ENCODE data around the gene ARL17B. TPM values are rescaled to one million over a fixed set of nuclear protein-coding genes. Genes with fewer than 3 reads are reported as not detected.
"Not testable (repeated sequence)": the region's sequence is repeated elsewhere in the genome, so short reads cannot be mapped to it uniquely, and the experiment has no call there.

The ARL17B gene
- total RNA-seq, 1 experiment from 2014 or later: 41.1 TPM

DNA sequence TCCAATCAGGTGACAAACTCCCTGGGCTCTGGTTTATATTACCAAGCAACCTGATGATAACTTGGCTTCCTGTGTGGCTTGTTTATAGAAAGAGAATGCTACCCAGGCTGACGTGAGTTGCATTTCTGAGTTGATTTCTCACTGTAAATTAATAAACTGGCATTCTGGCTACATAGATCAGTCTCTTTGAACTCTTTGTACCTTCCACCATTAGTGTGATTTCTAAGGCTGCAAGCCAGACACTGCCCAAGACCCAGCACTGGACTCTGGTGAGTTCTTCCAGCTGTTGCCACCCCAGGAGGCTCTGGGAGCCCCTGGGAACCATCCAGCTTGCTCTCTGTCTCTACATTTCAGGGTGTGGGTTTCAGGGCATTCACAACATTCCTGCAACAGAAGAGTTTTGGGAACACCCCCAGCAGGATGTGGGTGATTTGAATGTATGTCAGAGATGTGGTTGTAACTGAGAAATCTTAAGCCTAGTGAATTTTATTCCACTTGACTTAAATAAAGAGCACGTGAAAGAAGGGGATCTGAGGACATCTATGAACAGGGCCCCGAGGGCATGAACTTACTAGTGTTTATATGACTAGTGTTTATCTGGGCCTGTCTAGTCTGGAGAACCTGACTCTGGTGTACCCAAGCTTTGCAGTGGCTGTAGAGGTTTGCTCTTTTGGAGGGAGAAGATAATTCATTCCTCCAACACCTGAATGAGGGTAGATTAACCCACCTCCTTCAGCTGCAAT, 96.9 kb downstream of the ARL17B start:
- BruUV-seq (replicated peaks): no TSS peak
- H3K27me3 ChIP-seq (replicated peaks; ENCODE audit: control insufficient read depth, insufficient read depth, low read length): no peaks in the 10 kb centered on the region
- intact Hi-C loops (cut with micrococcal nuclease; ENCODE audit: unreplicated experiment): loop anchor here (5.0 to 10.0 kb wide), 2 partner anchors 260 to 677 kb away; no protein-coding TSS in a partner anchor
- ChIA-PET POLR2A (interaction anchor here (0.6 kb wide), 1 partner anchor 680 kb away, joined by 6 read pairs; no protein-coding TSS in a partner anchor), CTCF (no interaction called here)
- peak in 1 of 2 experiments; percentile 24 for DNase-seq
- peaks cover 14% of the 10 kb centered on the region for H3K4me1 ChIP-seq
- Mint-ChIP-seq H3K27me3 (ENCODE audit: insufficient read depth, unreplicated experiment) (no peaks in the 10 kb centered on the region), H3K36me3 (ENCODE audit: insufficient read depth, unreplicated experiment) (no peaks in the 10 kb centered on the region), H3K4me1 (ENCODE audit: low read depth, unreplicated experiment) (peaks cover 23% of the 10 kb centered on the region), H3K4me3 (ENCODE audit: unreplicated experiment) (no peak overlapping the region), H3K9me3 (ENCODE audit: unreplicated experiment) (no peaks in the 10 kb centered on the region), H3K27ac (ENCODE audit: unreplicated experiment) (no peak overlapping the region)
- no peak overlapping the region for H3K4me3 ChIP-seq (ENCODE audit: low read depth, low read length)
- no peaks in the 10 kb centered on the region for H3K36me3 ChIP-seq (ENCODE audit: control insufficient read depth, insufficient read depth, low read length)
- H3K9me3 ChIP-seq: no peaks in the 10 kb centered on the region
- TF ChIP-seq, protein P1, sequence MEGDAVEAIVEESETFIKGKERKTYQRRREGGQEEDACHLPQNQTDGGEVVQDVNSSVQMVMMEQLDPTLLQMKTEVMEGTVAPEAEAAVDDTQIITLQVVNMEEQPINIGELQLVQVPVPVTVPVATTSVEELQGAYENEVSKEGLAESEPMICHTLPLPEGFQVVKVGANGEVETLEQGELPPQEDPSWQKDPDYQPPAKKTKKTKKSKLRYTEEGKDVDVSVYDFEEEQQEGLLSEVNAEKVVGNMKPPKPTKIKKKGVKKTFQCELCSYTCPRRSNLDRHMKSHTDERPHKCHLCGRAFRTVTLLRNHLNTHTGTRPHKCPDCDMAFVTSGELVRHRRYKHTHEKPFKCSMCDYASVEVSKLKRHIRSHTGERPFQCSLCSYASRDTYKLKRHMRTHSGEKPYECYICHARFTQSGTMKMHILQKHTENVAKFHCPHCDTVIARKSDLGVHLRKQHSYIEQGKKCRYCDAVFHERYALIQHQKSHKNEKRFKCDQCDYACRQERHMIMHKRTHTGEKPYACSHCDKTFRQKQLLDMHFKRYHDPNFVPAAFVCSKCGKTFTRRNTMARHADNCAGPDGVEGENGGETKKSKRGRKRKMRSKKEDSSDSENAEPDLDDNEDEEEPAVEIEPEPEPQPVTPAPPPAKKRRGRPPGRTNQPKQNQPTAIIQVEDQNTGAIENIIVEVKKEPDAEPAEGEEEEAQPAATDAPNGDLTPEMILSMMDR (IDR thresholded peaks at IDR 0.05; ENCODE audit: insufficient read depth in 1 of 2, low read depth in 1 of 2, low read length in 1 of 2, severe bottlenecking in 1 of 2, unreplicated experiment in 1 of 2): no peak

DNA sequence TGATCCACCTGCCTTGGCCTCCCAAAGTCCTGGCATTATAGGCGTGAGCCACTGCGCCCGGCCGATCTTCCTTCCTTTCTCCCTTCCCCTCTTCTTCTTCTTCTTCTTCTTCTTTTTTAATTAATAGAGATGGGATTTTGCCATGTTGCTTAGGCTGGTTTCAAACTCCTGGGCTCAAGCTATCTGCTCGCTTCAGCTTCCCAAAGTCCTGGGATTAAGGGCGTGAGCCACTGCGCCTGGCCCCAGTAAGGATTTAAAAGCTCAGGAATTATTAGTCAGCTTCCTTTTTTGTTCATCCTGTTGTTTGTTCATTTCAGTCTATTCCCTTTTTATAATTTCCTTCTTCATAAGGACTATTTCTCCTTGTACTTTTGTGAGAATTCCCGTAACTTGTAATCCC, 99.3 kb downstream of the ARL17B start:
- POLR2A ChIA-PET: no interaction called here
- TF ChIP-seq, protein P1 (IDR thresholded peaks at IDR 0.05; ENCODE audit: insufficient read depth in 1 of 2, low read depth in 1 of 2, low read length in 1 of 2, severe bottlenecking in 1 of 2, unreplicated experiment in 1 of 2): no peak
- BruUV-seq (replicated peaks): no TSS peak
- H3K9me3 ChIP-seq: no peaks in the 10 kb centered on the region
- Mint-ChIP-seq H3K4me1 (ENCODE audit: low read depth, unreplicated experiment) (peaks cover 14% of the 10 kb centered on the region), H3K27ac (ENCODE audit: unreplicated experiment) (no peak overlapping the region), H3K36me3 (ENCODE audit: insufficient read depth, unreplicated experiment) (no peaks in the 10 kb centered on the region), H3K4me3 (ENCODE audit: unreplicated experiment) (no peak overlapping the region), H3K9me3 (ENCODE audit: unreplicated experiment) (no peaks in the 10 kb centered on the region), H3K27me3 (ENCODE audit: insufficient read depth, unreplicated experiment) (no peaks in the 10 kb centered on the region)
- no peak for DNase-seq
- no peak overlapping the region for H3K4me3 ChIP-seq (ENCODE audit: low read depth, low read length)
- H3K27me3 ChIP-seq (replicated peaks; ENCODE audit: control insufficient read depth, insufficient read depth, low read length): no peaks in the 10 kb centered on the region
- CTCF ChIA-PET: no interaction called here
- intact Hi-C loops (cut with micrococcal nuclease; ENCODE audit: unreplicated experiment): loop anchor here (5.0 to 10.0 kb wide), 2 partner anchors 257 to 675 kb away; no protein-coding TSS in a partner anchor
- peaks cover 13% of the 10 kb centered on the region for H3K4me1 ChIP-seq
- no peaks in the 10 kb centered on the region for H3K36me3 ChIP-seq (ENCODE audit: control insufficient read depth, insufficient read depth, low read length)

DNA sequence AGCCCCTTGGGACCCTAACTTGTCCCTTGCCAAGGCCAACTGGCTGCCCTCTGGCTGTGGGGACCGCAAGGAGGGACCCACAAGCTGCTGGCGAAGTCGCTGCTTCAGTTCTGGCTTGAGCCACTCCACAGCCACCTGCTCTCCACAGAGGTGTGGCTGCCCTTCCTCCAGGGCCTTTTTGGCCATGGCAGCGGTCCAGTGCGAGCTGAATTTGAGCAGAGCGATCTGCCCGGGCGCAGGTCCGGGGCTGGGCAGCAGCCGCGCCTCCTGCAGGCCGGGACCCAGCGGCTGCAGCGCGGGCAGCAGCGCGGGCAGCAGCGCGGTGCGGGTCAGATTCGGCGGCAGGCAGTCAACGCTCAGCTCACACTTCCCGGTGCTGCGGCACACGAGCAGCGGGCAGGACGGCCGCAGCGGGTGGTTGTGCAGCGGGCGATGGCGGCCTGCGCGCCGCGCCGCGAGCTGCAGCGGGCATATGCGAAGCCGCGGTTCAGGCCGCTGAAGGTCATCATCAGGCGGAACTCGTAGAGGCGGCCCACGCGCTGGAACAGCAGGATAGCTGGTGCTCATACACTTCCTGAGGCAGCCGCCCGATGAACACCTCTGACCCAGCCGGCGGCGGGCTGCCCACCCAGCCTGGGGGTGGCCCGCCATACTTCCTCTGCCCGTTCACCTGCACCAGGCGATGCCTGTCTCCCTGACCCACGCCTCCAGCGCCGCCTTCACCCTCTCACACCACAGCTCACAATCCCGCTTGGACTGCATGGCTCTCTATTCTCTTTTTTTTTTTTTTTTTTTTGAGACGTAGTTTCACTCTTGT, 101.5 kb downstream of the ARL17B start:
- H3K4me1 ChIP-seq; H3K27me3 Mint-ChIP-seq (ENCODE audit: insufficient read depth, unreplicated experiment); H3K36me3 Mint-ChIP-seq (ENCODE audit: insufficient read depth, unreplicated experiment); H3K36me3 ChIP-seq (ENCODE audit: control insufficient read depth, insufficient read depth, low read length); H3K27me3 ChIP-seq (replicated peaks; ENCODE audit: control insufficient read depth, insufficient read depth, low read length); BruUV-seq (replicated peaks); H3K4me1 Mint-ChIP-seq (ENCODE audit: low read depth, unreplicated experiment); H3K9me3 Mint-ChIP-seq (ENCODE audit: unreplicated experiment); H3K9me3 ChIP-seq; POLR2A ChIA-PET: not testable (repeated sequence)
- intact Hi-C loops (cut with micrococcal nuclease; ENCODE audit: unreplicated experiment): loop anchor here (5.0 to 10.0 kb wide), 2 partner anchors 255 to 673 kb away; no protein-coding TSS in a partner anchor
- CTCF ChIA-PET: interaction anchor here (0.7 to 1.5 kb wide), 3 partner anchors 58 to 674 kb away, joined by 3 to 7 read pairs (median 6); partner anchors contain the start of gene KANSL1
- H3K4me3 ChIP-seq (ENCODE audit: low read depth, low read length): peak overlapping the region; percentile 32
- TF ChIP-seq, protein P1 (IDR thresholded peaks at IDR 0.05; ENCODE audit: insufficient read depth in 1 of 2, low read depth in 1 of 2, low read length in 1 of 2, severe bottlenecking in 1 of 2, unreplicated experiment in 1 of 2): peak in 1 of 2 experiments; percentile 9
- peak in 1 of 2 experiments; percentile 53 for DNase-seq
- peak overlapping the region; percentile 77 for H3K4me3 Mint-ChIP-seq (ENCODE audit: unreplicated experiment)
- H3K27ac Mint-ChIP-seq (ENCODE audit: unreplicated experiment): peak overlapping the region; percentile 26

DNA sequence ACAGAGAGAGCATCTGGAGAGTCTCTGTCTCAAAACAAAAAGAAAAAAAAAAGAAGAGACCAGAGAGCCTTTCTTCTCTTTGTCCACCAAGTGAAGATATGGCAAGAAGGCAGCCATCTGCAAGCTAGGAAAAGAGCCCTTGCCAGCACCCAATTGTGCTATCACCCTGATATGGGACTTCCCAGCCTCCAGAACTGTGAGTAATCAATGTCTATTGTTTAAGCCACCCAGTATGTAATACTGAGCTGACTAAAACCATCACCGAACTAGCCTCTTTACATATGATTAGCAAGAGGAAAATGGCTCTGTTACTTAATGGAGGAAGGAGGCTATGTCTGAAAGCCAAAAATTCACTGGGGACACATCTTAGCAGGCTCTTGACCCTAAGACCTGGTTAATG, 105.2 kb downstream of the ARL17B start:
- H3K9me3 Mint-ChIP-seq (ENCODE audit: unreplicated experiment); BruUV-seq (replicated peaks); DNase-seq; H3K4me3 Mint-ChIP-seq (ENCODE audit: unreplicated experiment); POLR2A ChIA-PET; H3K36me3 ChIP-seq (ENCODE audit: control insufficient read depth, insufficient read depth, low read length); intact Hi-C loops (cut with micrococcal nuclease; ENCODE audit: unreplicated experiment); H3K9me3 ChIP-seq; H3K27me3 Mint-ChIP-seq (ENCODE audit: insufficient read depth, unreplicated experiment); CTCF ChIA-PET; H3K4me1 Mint-ChIP-seq (ENCODE audit: low read depth, unreplicated experiment); H3K4me1 ChIP-seq; H3K27me3 ChIP-seq (replicated peaks; ENCODE audit: control insufficient read depth, insufficient read depth, low read length); H3K27ac Mint-ChIP-seq (ENCODE audit: unreplicated experiment); H3K36me3 Mint-ChIP-seq (ENCODE audit: insufficient read depth, unreplicated experiment); H3K4me3 ChIP-seq (ENCODE audit: low read depth, low read length): not testable (repeated sequence)
